NB4 (cell line): ENCODE data around the gene HABP4.

ENCODE experiments used
- DNase-seq: peaks from one replicate; pipeline ENCODE4 v3.0.0; 2010; ENCODE audit warnings: low read depth
- H3K4me3 ChIP-seq: one replicate; pipeline ENCODE4 v1.5.1; 2011; ENCODE audit warnings: mild to moderate bottlenecking, low read depth, low read length, moderate library complexity
- CTCF ChIP-seq: IDR thresholded peaks from one replicate; pipeline ENCODE4 v1.5.1; 2012; ENCODE audit warnings: low read depth, low read length
- MAX ChIP-seq: IDR thresholded peaks from 2 replicates; pipeline ENCODE4 v1.6.1; 2011; ENCODE audit warnings: low read depth, low read length
- MYC ChIP-seq: IDR thresholded peaks from 2 replicates; pipeline ENCODE4 v1.6.1; 2011; ENCODE audit warnings: low read depth, low read length
- POLR2A ChIP-seq: IDR thresholded peaks from 2 replicates; pipeline ENCODE4 v1.6.1; 2011; ENCODE audit warnings: mild to moderate bottlenecking; ENCODE audit not compliant: insufficient read length; ENCODE audit errors: extremely low read depth

The HABP4 gene

GRCh38 chr9:96413302-96414221 is 36.4 kb upstream of the HABP4 start:
- DNase-seq: peak; percentile 72
- peak overlapping the region; percentile 42 for H3K4me3 ChIP-seq
- TF ChIP-seq MAX (peak; percentile 68), POLR2A (no peak)

- DNase-seq: peak; percentile 91
- TF ChIP-seq CTCF (no peak), MYC (peak; percentile 78; the same call in 1 of the 2 replicates), MAX (peak; percentile 87), POLR2A (peak; percentile 43)
- H3K4me3 ChIP-seq: peak overlapping the region; percentile 98
These were observed 32.9 kb upstream of the HABP4 start for GRCh38 chr9:96417051-96417586.

- DNase-seq: no peak
- TF ChIP-seq POLR2A (peak; percentile 8), MAX (no peak)
- H3K4me3 ChIP-seq: peak overlapping the region; percentile 78
These were observed 32.3 kb upstream of the HABP4 start for GRCh38 chr9:96417661-96418082.

- peak within 1 kb of the TSS; percentile 98 for H3K4me3 ChIP-seq
- TF ChIP-seq MYC (peak; percentile 80), CTCF (no peak), POLR2A (peak; percentile 60), MAX (peak; percentile 43)
- DNase-seq: peak; percentile 98
These were observed 31.7 kb upstream of the HABP4 start, which contains the start of gene ZNF367 for GRCh38 chr9:96418083-96418919. Gene ZNF367, minus strand, starts transcription at chr9:96418370. Its CDS starts 338 bp downstream, at chr9:96418032.

- TF ChIP-seq POLR2A (peak; percentile 70), MAX (no peak), CTCF (no peak), MYC (peak; percentile 42)
- H3K4me3 ChIP-seq: peak overlapping the region; percentile 83
- peak; percentile 91 for DNase-seq
These were observed 30.9 kb upstream of the HABP4 start for GRCh38 chr9:96418920-96419690.

GRCh38 chr9:96419691-96419969 is 30.3 kb upstream of the HABP4 start:
- TF ChIP-seq MYC (no peak), MAX (no peak), CTCF (no peak), POLR2A (no peak)
- no peak for DNase-seq
- H3K4me3 ChIP-seq: peak overlapping the region; percentile 83
